ENCODE measurements around the gene TM9SF3. TPM values are rescaled to one million over a fixed set of nuclear protein-coding genes. Genes with fewer than 3 reads are reported as not detected.
A peak's percentile ranks its signal among the peaks of the same experiment; 100 is the strongest.

TM9SF3 gene
- 39.3 and 64.1 TPM in 2 replicates for total RNA-seq (2014; rRNA removed; shearing (Covaris generic))

DNA sequence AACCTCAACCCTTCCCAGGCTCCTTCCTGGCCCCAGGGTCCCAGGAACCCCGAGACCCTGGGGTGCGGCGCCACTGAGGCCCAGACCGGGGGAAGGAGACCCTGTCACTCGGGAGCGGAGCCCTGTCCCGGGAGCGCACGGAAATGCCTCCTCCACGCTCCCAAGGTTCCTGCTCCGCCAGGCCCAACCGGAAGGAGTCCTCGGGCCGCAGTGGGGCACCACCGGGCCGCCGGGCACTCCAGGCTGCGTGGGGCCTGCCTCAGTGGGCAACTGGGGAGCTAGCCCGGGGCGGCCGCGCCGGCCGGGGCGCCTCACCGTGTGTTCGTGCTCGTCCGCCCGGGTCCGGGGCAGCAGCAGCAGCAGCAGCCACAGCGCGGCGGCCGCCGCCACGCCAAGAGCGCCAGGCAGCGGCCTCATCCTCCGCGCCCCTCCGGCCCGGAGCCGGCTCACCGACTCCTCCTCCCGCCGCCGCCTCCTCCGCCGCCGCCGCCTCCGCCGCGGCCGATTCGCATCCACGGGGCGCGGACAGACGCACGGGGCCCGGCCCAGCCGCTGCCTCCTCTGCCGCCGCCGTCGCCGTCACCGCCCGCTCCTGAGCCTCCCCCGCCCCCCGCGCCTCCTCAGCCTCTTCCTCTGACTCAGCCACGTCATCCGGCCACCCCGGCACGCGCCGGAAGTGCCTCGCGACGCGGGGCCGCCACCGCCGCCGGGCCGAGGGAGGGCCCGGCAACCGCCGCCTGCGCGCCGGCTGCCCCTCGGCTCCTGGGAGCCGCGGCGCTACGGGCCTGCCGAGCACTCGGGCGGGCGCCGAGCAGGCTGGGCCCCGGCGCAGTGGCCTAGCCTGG is at the start of gene TM9SF3:
Gene TM9SF3, minus strand, starts transcription at position 594 of the 845 bp plus-strand sequence. Its CDS starts 177 bp downstream, at position 417.
- DNase-seq (ENCODE audit: low spot score), result peak; percentile 88
- in situ Hi-C loops (cut with HindIII; ENCODE audit: low sequenced_read_pairs), result no loop called here

DNA sequence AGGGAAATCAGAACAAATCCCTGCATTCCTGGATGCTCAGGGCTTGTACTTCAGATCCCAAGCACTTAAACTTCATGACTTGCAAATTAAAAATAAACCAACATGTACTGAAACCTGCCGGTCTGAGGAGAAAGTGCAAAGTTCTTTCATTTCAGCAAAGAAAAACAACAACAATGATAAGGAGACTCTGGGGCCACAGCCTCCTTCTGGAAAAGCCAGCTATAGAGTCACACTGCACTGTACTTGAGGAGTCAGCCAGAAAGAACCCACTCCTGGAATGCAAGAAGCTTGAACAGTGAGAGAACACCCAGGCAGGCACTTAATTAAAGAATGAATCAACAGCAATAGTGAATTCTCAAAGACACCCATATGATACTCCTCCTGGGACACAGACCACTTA is 49.7 kb upstream of the TM9SF3 start:
- in situ Hi-C loops (cut with HindIII; ENCODE audit: low sequenced_read_pairs), result no loop called here
- no peak for DNase-seq (ENCODE audit: low spot score)

DNA sequence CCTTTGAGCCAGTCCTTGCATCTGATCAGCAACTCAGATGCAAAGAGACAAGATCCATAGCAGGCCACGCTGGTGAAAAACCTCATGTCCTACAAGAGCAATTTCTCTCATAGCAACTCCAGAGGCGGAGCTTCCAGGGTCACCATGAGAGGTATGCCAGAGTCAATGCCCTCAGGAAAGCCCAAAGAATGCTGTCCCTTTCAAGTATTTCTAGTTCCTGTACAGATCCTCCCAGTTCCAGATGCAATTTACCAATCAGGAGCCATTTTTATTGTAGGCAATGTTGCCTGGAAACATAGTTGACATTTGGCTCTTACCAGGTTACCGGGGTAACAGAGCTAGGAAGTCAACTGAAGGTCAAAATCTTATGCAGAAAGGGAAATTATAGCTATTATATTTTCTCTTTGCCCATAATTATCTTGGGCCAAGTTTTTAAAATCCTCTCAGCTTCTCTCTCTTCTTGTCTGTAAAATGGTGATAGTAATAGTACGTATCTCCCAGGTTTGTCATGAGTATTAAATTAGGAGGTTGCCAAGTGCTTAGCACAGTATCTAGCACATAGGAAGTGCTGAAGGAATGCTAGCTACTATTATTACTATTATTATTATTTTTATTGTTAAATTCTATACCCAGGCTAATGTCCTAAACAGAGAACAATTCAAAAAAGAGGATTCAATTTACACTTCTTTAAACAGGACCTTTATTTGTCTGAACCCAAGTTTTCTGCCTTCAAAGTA is 46.3 kb upstream of the TM9SF3 start:
- in situ Hi-C loops (cut with HindIII; ENCODE audit: low sequenced_read_pairs), result no loop called here
- DNase-seq (ENCODE audit: low spot score), result no peak

DNA sequence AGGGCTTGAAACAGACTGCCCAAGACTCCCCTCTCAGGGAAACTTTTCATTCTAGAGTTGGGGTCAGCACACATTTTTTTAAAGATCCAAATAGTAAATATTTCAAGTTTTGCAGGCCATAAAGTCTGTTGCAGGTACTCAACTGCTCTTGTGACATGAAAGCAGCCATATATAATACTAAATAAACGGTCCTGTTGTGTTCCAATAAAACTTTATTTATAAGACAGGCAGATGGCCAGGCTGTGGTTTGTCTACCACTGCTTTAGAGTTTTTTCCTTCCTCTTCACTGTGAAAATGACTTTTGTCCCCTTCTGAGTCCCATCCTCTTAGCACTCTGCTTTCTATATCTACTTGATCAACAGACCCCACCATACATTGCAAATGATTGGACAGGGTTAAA is 40.5 kb upstream of the TM9SF3 start:
- in situ Hi-C loops (cut with HindIII; ENCODE audit: low sequenced_read_pairs), result no loop called here
- no peak for DNase-seq (ENCODE audit: low spot score)

DNA sequence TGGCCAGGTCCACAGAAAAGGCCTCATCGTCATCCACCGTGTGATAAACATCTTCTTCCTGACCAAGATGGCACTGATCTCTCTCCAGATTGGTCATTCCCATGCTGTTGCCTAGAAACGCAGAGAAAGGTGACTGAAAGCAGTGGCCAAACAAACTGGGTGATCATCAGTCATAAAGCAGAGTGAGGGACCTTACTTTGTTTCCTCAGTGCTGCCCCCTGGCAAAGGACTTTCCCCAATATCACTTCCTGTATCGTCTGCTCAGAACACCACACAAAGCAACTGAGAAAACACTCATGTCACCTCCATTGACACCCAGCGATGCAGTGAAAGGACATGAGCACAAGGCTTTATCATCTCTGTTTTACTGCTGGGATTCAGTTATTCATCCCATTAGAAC is 40.0 kb upstream of the TM9SF3 start:
- DNase-seq (ENCODE audit: low spot score), result no peak
- in situ Hi-C loops (cut with HindIII; ENCODE audit: low sequenced_read_pairs), result no loop called here

DNA sequence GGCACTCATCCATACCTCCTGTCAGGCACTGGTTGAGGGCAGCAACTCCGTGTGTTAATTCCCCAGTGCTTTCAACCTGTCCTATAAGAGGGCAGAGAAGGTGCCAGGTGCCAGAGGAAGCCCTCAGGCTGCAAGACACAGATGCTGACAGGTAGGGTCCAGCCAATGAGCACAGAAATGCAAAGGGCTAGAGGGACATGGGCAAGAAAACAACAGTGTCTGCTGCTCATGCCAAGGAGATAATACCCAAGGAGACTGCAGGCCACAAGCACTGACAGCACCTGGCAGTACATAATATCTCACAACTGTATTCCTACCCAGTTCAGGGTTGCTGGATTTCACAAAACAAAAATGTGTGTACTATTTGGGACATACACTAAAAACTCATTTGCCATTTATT is 38.4 kb upstream of the TM9SF3 start:
- no peak for DNase-seq (ENCODE audit: low spot score)
- in situ Hi-C loops (cut with HindIII; ENCODE audit: low sequenced_read_pairs), result no loop called here

DNA sequence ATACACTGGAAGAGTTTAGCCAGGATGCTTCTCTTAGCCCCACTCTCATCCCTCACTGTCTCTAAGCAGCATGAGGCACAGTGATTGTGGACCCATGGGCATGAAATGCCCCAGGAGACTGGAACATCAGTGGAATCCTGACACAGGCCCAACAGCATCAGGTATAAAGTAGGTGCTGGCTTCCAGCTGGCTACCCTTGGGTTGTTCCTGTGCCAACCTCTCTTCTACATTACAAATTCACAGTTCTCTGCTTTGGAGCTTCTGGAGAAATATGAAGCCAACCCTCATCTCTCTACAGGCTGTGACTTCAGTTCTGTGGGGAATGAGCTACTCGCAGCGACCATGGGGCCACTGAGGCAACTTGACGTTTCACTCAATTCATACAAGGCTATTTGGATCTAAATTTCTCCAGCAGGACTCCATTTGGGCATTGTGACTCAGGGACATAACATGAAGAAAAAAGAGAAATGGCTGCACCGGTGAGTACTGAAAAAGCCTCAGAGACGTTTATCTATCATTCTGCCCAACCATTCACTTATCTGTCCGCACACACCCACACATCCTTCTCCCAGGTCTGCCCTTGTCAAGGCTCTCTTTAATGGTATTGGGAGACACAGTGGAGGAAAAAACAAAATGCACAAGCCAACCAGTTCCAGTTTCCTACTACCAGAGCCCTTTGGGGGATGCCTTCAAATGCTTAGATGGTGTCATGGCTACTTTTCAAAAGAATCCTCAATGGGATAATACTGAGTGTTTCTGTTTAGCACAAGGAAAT is 35.4 kb upstream of the TM9SF3 start:
- in situ Hi-C loops (cut with HindIII; ENCODE audit: low sequenced_read_pairs), result no loop called here

DNA sequence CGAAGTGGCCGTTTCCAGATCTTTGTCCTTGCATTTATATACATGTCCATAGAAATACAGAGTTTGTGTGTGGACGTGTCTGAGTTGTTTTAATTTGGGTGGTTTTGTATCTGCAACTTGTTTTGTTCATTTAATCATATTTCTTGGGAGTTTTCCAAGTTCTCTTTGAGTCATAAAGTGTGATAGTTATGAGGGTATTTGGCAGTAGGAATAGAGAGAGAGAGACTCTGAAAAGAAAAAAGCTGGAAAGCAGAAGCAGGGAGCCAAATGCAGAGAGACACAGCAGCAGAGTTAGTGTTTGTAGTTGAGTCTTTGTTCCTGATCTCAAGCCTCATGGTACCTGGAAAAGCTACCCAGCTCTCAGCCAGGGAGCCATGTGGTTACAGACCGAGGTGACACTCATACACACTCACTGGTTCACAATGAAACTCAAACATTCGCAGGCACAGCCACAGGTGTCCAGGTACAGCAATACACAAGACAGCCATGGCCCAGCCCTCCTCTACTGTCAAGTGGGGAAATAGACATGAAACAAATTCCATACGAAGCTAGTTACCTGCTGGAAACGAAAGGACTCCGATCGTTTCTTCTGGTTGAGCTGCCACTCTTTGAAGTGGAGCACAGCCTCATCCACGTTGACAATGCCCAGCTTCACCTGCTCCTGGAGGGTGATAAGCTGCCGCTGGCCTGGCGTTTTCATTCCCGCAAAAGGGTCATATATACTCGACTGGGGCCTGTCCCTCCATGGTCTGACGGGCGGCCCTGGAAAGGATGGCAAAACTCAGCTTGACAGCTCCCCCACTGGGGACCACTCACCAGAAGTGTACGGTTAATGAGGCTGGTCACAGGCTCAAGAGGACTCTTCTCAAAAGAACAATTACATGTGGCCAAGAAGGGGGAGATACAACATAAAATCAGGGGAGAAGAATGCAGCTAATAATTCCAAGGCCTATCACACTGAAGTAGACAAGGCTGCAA is 33.3 kb upstream of the TM9SF3 start:
- no peak for DNase-seq (ENCODE audit: low spot score)
- in situ Hi-C loops (cut with HindIII; ENCODE audit: low sequenced_read_pairs), result no loop called here

More for the DNA sequence above, 35.4 kb upstream of the TM9SF3 start:
- DNase-seq (ENCODE audit: low spot score), result no peak

DNA sequence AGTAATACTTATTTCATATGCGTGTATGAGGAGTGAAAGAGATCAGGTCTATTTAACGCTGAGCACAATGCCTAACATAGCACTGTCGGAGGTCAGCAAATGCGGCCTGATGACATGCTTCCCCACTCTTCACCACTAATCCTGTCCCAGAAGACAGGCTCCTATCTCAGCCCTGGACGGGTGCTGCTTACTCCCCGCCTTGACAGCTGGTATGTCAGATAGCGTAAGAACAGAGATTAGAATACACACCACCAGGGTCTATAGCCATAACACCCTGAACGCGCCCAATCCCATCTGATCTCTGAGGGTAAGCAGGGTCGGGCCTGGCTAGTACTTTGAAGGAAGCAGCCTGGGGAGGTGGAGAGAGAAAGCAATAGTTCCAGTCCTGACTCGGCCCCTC is 32.3 kb upstream of the TM9SF3 start:
- in situ Hi-C loops (cut with HindIII; ENCODE audit: low sequenced_read_pairs), result no loop called here
- DNase-seq (ENCODE audit: low spot score), result no peak

DNA sequence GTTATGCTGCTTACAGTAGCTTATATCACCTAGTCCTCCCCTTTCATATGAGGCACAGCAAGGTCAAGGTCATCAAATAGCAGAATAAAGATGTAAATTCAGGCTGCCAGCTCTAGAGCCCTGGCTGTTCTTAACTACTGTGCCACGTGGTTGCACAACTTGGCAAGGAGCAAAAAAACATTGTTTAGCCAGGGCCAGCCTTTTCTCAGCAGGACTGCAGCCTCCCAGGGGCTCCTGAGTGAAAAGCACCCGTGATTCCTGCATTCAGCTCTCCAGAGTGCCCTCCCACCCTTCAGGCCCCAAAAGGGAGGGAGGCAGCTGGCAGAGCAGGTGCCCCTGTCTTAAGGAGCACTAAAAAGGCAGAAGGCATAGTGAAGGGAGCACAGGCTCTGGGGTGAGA is 31.8 kb upstream of the TM9SF3 start:
- in situ Hi-C loops (cut with HindIII; ENCODE audit: low sequenced_read_pairs), result no loop called here
- peak; percentile 41 for DNase-seq (ENCODE audit: low spot score)

DNA sequence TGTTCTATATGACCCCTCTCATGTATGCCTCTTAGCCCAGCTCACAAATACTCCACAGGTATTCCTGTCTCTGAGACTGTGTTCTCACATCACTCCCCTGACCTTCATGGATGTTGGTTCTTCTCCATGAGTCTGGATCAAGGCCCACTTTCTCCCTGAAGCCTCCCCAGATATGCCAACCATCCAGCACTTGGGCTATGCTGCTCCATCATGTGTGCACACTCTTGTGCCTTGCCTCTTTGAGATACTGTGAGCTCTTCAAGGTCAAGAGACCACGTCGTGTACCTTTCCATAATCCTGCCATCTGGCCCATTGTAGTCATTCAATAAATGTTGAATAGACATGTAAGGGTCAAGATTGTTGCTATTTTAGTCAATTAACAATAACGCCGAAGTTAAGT is 30.1 kb upstream of the TM9SF3 start:
- no peak for DNase-seq (ENCODE audit: low spot score)
- in situ Hi-C loops (cut with HindIII; ENCODE audit: low sequenced_read_pairs), result no loop called here

DNA sequence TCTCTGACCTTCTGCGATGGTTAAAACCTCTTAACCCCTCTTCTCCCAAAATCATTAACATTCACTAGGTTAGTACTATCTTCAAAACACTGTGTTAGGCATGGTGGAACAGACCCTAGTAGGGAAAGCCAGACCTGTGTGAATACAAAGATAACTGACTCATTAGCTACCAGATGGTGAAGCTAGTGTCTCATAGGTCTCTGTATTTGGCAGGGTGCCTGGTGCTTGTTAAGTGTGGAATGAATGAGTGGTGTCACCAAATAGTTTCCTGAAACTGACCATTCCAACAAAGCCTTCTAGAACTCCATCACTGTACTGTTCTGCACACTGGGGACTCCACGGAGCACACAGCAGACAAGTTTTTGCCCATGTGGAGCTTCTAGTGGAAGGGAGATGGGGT is 27.7 kb upstream of the TM9SF3 start:
- in situ Hi-C loops (cut with HindIII; ENCODE audit: low sequenced_read_pairs), result no loop called here
- DNase-seq (ENCODE audit: low spot score), result no peak

DNA sequence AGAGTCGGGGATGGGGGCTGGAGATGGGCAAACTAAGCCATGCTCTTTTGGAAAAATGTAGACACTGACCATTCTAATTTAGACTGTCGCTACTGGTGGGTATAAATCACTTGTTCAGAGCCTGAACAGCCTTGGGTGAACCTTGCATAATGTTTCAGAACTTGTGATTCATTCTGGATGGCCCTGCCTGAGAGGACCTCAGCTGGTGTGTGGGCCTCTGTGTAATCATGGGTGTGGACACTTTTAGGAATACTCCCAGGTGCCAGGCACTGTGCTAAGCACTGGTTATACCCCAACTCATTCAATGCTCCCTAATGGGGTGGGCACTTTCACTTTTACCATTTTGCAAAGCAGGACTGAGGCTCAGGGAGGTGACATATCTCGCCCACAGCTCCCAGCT is 26.8 kb upstream of the TM9SF3 start:
- no peak for DNase-seq (ENCODE audit: low spot score)
- in situ Hi-C loops (cut with HindIII; ENCODE audit: low sequenced_read_pairs), result no loop called here

DNA sequence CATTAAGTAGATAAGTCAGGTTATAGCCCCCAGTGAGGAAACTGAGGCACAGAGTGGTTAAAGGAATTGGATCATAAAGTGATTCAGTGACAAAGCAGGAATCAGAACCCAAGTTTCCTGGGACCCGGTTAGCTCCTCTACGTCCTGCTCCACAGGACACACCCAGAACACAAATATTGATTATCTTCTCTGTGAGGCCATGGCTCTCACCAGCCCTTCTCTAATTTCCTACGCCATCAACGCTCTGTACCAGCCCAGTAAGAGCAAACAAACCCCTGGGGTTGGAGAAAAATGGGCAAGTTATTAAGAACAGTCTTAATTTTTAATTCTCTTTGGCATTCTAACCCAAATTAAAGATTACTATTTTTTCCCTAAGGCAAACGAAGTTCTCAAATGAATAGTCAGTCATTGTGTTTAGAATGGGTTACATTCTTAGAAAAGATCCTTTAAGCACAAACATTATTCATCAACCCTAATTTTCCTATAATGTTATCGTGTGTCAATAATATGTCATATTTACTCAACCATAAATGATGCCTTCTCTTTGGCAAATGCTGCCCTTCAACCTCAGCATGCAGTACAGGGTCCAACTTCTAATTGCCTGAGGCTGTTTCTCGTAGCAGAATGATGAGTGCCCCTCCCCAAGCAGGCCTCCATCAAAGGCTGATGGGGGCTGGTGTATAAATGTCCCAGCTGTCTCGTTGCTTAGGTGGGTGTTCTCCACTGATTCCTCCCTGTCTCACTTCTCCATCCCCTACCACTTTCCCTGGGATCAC is 25.4 kb upstream of the TM9SF3 start:
- no peak for DNase-seq (ENCODE audit: low spot score)
- in situ Hi-C loops (cut with HindIII; ENCODE audit: low sequenced_read_pairs), result no loop called here

DNA sequence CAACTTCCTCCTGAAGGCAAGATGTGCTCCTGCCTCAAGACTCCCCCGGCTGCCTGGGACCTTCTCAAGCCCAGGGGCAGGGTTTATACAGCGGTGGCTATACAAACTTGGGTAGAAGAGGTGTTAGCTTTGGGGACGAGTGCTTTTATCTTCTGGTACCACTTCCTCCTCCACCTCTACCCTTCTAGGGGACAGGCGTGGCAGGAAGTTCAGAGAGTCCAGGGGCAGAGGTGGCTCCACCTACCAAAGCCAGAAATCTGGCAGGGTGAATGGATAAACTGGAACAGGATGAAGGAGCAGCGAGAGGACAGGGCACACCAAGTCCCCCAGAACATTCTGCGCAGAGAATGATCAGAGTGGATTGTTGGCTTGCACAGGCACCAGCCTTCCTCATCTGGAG is 24.0 kb upstream of the TM9SF3 start:
- in situ Hi-C loops (cut with HindIII; ENCODE audit: low sequenced_read_pairs), result no loop called here
- no peak for DNase-seq (ENCODE audit: low spot score)

DNA sequence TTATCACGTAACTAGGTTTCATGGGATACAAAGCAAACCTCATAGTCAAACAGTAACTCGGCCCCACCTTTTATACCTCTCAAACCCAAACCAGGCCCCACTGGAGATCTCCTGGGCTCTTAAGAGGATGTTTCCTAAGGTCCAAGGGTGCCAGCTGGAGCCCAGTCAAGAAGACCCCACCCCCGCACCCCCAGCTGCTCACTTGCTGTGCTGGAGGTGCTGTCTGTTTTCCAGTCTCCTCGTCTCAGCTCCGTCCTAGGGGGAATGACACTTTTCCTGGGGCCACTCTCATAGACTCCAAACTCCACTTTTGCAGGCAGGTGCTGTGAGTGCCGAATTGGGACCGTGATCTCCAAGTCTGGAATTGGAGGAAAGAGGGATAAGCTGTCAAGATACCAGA is 22.7 kb upstream of the TM9SF3 start:
- in situ Hi-C loops (cut with HindIII; ENCODE audit: low sequenced_read_pairs), result no loop called here
- DNase-seq (ENCODE audit: low spot score), result no peak

DNA sequence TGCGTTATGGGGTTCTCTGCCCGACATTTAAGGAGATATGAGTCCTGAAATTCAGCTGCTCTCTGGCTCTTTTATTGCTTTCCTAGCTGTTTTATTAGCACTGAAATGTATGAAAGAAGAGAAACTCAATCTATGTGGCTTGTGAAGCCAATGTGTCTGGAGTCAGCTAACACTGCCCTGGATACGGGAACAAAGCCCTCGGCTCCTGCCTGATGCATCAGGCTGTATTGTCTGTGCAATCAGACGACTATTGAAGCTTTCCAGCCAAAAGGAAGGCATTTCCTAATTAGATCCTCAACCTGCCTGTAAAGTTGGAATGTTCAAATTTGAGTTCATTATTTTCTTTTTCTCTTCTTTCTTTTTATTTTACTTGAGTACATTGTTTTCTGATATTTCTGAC is 22.0 kb upstream of the TM9SF3 start:
- DNase-seq (ENCODE audit: low spot score), result no peak
- in situ Hi-C loops (cut with HindIII; ENCODE audit: low sequenced_read_pairs), result no loop called here

DNA sequence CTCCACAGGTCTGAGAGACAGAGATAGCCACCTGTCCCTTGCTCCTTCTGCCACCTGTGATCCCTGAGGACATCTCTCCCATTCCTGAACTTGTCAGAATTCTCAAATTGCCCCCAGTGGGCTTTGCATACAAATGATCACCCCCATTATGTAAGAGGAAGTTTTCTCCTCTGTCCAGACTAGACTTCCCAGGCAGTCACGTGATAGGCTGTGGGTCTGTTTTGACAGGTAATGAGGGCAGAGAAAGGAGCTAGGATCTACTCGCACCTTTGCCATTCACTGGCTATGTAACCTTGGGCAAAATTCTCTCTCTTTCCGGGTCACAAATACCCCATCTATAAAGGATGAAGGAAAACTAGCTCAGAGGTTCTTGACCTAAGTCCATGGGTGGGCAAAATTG is 21.4 kb upstream of the TM9SF3 start:
- no peak for DNase-seq (ENCODE audit: low spot score)
- in situ Hi-C loops (cut with HindIII; ENCODE audit: low sequenced_read_pairs), result no loop called here
